Skeletal muscle cell (primary cell): ENCODE data around the gene SOX5.

Source experiments
- DNase-seq: peaks from one replicate; pipeline ENCODE4 v3.0.0-alpha.2; 2010; ENCODE audit warnings: low read depth
- H3K4me3 ChIP-seq: 2 replicates; pipeline ENCODE4 v1.5.1; 2011; ENCODE audit warnings: low read depth, mild to moderate bottlenecking, control low read depth, low read length, moderate library complexity

Gene SOX5

GRCh38 chr12:23655112-23655511 lies 294.4 kb downstream of the SOX5 start:
- H3K4me3 ChIP-seq: no peak overlapping the region

GRCh38 chr12:23648546-23648945 lies 300.9 kb downstream of the SOX5 start:
- DNase-seq: no peak
- H3K4me3 ChIP-seq: no peak overlapping the region

More at GRCh38 chr12:23655112-23655511, 294.4 kb downstream of the SOX5 start:
- no peak for DNase-seq

DNA sequence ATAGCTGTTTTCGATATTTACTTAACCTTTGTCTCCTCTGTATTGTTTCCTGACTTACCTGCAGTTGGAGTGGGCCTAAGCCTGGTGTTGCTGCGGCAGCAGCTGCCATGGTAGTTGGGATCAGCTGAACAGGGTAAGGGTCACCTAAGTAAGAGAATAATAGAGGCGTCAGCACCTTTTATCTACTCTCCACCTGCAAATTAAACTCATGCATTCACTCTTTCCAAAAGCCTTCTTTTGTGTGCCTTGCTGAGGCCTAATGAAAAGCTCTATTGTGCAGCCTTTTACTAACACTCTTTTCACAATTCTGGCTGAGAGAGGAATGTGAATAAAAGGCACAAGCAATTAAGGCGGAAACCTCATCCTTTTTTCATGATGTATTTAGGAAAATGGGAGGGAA lies 308.7 kb downstream of the SOX5 start:
- no peak overlapping the region for H3K4me3 ChIP-seq
- no peak for DNase-seq

DNA sequence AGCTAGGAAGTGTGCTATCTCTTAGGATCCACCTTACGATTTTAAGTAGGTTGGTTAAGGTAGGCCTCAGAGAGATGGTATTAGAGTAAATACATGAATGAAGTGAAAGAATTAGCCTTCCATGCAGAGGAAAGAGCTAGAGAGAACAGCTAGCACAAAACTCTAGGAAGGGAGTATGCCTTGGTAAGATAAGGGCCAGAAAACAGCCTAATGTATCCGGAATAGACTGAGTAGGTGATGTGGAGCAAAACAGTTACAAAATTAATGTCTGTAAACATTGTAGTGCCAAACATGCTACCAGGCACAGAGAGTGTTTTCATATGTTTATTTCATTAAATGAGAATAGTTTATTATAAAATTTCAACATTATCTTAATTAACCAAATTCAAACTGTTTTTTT lies 315.1 kb downstream of the SOX5 start:
- H3K4me3 ChIP-seq: no peak overlapping the region
- DNase-seq: no peak

DNA sequence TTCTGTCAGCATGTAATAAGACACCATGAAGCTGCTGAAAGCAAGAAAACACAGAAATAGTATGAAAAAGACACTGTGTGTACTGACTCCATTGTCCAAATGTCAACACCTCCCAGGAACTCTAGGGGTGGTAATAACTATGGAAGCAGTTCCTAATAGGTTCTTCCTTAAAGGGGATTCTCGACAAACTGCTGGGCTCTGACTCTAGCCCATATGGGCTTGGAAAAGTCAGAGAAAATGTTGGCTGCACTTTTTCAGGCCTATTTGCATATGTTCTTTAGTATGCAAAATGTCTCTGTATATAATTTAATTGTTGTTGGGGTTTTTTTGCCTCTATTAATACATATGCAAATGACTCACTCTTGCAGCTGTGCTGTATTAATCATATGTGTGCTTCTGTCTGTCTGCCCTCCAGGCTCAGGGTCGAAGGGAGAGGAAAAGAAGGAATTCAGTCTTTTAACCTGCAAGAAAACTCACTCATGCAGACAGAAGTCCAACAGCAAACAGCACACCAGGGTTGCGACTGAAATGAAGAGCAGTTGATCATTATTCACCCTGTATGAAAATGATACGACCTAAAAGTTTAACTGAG lies 317.6 kb downstream of the SOX5 start:
- no peak for DNase-seq
- H3K4me3 ChIP-seq: no peak overlapping the region

GRCh38 chr12:23630524-23630923 lies 318.9 kb downstream of the SOX5 start:
- no peak overlapping the region for H3K4me3 ChIP-seq
- no peak for DNase-seq

DNA sequence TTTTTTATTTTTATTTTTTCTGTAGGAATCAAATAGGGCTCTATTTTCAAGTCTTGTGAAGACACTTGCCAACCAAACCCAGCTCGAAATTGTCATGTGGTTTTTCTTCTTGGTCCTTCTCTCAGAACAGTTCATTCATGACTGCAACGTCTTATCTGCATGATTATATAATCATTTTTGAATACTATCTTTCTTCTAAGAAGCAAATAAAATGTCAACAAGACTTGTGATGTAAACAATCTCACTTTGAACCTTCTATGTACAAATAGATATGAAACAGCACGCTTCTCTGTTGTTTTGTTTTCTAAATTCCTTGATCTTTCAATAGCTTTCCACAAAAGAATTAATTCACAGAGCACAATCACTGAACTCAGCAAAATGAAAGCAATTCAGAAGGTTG lies 320.7 kb downstream of the SOX5 start:
- no peak overlapping the region for H3K4me3 ChIP-seq
- no peak for DNase-seq

- no peak overlapping the region for H3K4me3 ChIP-seq
- no peak for DNase-seq
Measured at GRCh38 chr12:23626791-23627190, 322.7 kb downstream of the SOX5 start.

- DNase-seq: no peak
Measured at GRCh38 chr12:23621900-23622299, 327.6 kb downstream of the SOX5 start.

DNA sequence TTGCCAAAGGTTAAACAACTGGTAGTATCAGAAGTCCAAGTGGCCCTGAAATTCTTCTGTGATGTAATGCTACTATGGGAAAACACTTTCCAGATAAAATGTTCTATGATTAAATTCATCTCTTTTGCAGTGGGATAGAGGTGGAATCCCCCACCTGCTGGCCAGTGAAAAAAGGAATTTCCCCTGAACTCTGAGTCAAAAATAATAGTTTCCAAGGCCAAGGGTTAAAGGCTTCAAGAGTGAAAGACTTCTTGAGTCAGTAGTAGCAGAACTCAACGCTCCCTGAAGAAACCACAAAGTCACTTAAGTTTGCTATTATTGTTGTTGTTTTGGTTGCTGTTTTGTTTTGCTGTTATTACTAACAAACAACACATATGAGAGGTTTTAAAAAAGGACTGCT lies 330.8 kb downstream of the SOX5 start:
- no peak for DNase-seq
- H3K4me3 ChIP-seq: no peak overlapping the region

More at GRCh38 chr12:23621900-23622299, 327.6 kb downstream of the SOX5 start:
- H3K4me3 ChIP-seq: no peak overlapping the region

GRCh38 chr12:23617749-23618148 lies 331.7 kb downstream of the SOX5 start:
- DNase-seq: no peak

GRCh38 chr12:23614280-23614679 lies 335.2 kb downstream of the SOX5 start:
- DNase-seq: no peak
- no peak overlapping the region for H3K4me3 ChIP-seq

More at GRCh38 chr12:23617749-23618148, 331.7 kb downstream of the SOX5 start:
- H3K4me3 ChIP-seq: no peak overlapping the region

- DNase-seq: no peak
- no peak overlapping the region for H3K4me3 ChIP-seq
Measured at GRCh38 chr12:23611320-23611719, 338.1 kb downstream of the SOX5 start.

GRCh38 chr12:23600919-23601318 lies 348.6 kb downstream of the SOX5 start:
- DNase-seq: no peak
- no peak overlapping the region for H3K4me3 ChIP-seq

DNA sequence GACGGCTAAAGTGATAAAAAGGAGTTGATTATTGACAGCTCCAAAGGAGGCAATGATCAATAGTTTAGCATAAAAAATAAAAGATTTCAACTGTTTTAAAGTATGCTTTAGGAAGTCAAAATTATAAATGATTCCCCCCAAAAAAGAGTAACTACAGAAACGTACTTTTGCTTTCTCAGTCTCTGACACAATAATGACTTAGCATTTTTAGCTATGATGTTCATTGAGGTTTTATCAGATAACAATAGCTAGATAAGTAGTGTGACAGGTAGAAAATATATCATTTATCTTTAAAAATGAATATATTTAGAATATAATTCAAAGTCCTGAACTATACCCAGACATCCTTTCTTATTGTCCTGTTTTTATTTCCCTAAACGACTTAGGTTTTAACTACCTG lies 352.9 kb downstream of the SOX5 start:
- DNase-seq: no peak

GRCh38 chr12:23587833-23588559 lies 361.5 kb downstream of the SOX5 start:
- DNase-seq: no peak
- H3K4me3 ChIP-seq: no peak overlapping the region

More for the DNA sequence above, 352.9 kb downstream of the SOX5 start:
- no peak overlapping the region for H3K4me3 ChIP-seq

DNA sequence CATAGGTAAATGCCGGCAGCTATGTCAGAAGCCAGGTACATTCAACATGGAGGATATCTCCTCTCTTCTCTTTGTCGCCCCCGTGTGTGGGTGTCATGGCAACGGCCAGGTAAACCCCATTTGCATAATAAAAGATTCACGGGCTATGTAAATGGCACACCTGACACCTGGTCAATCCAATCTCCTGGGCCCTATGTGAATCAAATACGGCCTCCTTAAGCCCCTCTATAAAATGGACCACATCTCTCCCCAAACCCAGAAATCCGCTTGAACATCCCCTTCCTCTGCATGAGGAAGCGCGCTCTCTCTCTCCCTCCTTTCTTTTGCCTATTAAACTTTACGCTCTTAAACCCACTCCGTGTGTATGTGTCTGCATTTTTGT lies 363.7 kb downstream of the SOX5 start:
- H3K4me3 ChIP-seq: no peak overlapping the region
- DNase-seq: no peak

DNA sequence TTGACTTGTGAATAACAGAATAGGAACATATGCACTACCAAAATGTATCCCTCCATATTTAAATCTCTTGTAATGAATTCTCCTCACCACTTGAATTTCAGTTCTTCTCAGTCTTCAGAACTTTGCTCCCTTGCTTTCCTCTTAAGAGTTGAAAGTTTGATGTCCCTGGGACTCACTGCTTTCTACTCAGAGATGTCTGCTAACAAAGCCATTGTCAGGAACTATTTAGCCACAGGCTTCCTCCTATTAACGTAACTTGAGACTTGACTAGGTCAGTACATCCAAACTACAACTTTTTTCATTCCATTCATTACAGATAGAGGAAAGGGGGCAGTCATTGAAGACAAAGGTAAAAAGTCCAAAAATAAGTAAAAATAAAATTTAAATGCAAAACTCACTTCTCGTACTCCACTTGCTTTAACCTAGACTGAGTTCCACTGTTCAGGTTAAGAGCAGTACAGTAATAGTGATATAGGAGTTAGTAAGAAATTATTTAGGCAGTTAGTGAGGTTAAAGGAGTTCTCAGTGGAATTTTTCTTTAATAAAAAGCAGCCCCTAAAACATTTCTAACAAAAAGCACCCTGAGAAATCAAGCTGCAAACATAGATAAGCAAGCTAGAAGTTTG lies 364.2 kb downstream of the SOX5 start:
- no peak for DNase-seq
- H3K4me3 ChIP-seq: no peak overlapping the region

DNA sequence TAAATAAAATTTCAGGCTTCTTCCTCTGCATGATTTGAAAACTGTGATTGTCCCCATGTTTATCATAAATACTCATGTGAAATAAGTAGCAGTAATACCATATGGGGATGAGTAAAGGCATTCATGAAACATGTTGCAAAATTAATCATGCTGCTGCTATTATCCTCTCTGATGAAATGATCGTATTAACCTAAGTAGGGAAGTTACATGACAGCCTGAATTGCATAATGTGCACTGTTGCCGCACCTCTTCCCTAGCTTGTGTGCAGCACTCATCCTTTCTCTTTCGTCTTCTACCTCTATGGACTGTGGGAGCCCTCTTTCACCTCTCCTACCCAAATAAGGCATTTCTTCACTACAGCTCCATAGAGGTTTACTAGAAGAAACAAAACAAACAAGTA lies 367.6 kb downstream of the SOX5 start:
- no peak for DNase-seq
- H3K4me3 ChIP-seq: no peak overlapping the region

DNA sequence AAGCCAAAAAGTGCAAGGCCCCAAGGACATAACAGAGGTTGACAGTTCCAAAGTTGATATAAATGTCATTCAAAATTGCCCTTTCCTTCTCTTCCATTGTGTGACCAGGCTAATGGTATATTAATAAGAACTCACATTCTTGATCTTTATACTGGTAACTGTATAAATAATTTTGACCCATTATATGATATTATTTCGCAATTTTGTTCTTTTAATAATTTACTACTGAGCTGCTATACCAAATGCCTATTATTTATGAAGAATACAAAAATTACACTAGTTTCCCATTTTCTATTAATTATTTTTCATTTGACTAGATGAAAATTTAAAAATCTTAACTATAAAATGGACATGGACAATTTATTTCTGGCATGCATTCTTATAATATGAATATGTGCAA lies 370.2 kb downstream of the SOX5 start:
- no peak overlapping the region for H3K4me3 ChIP-seq
- DNase-seq: no peak

GRCh38 chr12:23576372-23576771 lies 373.1 kb downstream of the SOX5 start:
- H3K4me3 ChIP-seq: no peak overlapping the region
- DNase-seq: no peak
